NCI-H2081 (cell line): ENCODE measurements around the gene KLF6.

ENCODE experiments used
- DNase-seq, 2 experiments: peaks; one replicate each; lab custom pipeline; 2025; lab: John Stamatoyannopoulos, UW

KLF6 gene

DNA sequence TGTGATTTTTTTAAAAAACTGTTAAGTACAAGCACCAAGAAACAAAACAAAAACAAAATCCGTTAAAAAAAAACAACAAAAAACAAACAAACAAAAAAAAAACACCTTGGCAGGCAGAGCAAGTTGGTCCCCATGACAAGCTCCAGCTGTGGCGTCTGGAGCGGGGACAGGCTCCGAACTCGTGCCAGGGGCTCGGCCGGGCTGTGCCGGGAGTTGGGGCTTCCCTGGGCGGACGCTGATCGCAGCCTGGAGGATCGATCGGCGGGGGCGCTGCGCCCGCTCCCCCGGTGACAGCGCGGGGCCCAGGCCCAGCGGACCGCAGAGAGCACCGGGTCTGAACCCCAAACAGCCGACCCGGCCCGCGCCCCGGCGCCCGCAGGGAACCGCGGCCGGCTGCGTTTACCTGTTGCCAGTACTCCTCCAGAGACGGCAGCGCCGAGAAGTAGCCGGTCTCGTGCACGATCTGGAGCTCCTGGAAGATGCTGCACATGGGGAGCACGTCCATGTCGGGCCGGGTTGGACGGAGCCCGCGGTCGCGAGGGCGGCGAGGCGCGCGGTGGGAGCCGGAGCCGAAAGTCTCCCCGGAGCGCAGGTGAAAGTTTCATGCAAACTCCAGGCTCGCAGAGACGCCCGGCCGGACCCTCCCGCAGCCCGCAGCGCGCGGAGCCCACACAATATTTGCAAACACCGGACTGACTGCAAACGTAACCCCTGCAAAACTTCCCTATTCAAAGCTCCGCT is at the start of gene KLF6:
KLF6 (minus strand) TSS at position 700 of the 741 bp plus-strand sequence; CDS start at position 505, 195 bp downstream.
- DNase-seq = peak in 1 of 2 experiments; percentile 8

- DNase-seq = no peak
Measured at GRCh38 chr10:3834404-3834803, 49.4 kb upstream of the KLF6 start.

GRCh38 chr10:3833046-3833445 is 48.0 kb upstream of the KLF6 start:
- DNase-seq = no peak

DNA sequence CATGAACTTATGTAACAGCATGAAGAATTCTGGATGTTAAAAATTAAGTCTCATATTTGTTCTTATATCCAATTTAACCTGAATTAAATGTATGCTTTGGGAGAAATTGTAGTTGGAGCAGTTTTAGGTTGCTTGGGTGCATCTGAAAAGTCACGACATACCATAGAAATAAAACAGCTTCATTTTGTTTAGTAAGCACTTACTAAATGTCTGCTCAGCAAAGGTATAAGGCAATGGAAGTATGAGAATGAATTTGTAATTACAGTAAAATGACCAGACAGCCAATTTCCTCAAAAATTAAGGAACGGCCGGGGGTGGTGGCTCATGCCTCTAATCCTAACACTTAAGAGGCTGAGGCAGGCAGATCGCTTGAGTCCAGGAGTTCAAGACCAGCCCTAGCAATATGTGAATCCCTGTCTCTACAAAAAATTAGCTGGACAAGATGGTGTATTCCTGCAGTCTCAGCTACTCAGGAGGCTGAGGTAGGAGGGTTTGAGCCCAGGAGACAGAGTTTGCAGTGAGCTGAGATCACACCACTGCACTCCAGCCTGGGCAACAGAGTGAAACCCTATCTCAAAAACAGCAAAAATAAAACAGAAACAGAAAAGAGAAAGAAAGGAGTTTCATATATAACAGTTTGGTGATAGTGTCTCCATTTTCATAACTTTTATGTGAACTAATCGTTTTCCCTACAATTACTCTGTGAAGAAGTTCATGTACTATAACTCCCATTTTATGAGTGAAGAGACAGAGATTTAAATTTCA is 47.2 kb upstream of the KLF6 start:
- no peak for DNase-seq

DNA sequence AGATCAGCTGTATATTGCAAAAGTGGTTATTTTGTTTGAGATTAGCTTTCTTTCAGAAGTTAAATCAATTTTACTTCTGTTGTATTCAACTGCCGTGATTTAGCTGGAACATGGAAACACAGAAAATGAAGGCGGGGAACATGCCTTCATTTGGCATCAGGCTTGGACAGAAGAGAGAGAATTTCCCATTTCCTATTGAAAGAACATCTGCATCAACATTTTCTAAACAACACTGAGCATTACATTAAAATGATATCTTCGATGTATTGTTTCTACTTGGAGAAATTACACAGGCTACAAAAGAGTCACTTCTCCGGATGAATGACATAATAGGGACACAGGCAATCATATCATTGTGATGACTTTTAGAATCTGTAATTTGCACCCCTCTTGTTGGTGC is 46.6 kb upstream of the KLF6 start:
- DNase-seq = no peak

GRCh38 chr10:3830946-3831345 is 45.9 kb upstream of the KLF6 start:
- DNase-seq = no peak

DNA sequence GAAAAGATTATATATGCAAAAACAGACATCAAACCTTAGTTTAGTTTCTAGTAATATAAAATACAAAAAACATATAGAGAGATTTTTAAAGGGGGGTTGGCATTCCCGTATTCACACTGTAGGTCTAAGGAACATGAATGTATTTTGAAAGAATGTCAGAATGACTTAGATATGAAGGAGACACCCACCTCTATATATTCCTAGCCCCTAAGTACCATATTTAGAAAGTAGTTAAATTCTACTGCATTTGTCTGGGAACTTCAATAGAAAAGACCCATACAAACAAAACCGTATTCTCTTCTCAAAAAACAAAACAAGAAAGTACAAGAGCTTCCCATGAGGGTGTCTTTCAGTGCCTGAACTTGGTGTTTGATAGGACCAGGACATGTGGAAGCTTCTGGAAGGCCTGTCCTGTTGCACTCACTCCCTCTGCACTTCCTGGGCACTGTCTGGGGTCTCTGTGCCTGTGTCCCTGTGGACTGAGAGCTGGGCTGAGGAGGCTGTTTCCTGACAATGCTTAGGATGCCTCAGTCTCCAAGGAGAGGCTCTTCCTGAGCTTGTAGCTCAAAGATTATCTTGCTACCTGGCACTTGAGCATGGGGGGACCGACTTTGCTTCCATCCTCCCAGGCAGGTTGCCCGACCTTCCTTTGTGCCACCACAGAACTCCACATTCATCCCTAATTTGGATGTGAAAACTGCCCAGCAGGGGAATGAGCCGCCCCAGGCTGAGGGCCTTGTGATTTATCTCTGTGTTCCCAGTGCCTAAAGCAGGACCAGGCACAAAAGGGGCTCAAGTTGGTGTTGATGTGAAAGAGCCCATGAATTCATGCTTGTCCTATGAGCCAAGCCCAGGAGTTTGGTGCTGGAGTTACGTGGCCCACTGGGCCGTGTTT is 44.4 kb upstream of the KLF6 start:
- no peak for DNase-seq

- no peak for DNase-seq
Measured at GRCh38 chr10:3828404-3829155, 43.6 kb upstream of the KLF6 start.

DNA sequence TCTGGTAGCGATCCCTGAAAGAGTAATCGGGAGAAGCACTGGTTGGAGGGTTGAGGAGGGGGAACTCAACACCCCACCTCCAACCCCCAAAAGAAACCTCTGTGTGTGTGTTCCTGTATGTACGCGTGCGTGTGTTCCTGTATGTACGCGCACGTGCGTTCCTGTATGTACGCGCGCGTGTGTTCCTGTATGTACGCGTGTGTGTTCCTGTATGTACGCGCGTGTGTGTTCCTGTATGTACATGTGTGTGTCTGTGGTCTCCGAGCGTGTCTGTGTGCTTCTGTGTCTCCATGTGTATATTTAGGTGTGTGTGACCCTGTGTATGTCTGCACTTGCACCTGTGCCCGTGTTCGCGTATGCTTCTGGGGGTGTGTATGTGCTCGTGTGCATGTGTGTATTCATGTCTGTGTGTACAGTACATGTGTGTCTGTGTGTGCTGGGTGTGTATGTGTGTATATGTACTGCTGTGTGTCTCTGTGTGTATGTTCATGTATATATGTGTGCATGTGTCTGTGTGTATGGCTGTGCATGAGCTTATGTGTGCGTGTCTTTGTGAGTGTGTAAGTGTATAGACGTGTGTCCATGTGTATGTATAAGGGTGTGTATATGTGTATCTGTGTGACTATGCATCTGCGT is 42.9 kb upstream of the KLF6 start:
- no peak for DNase-seq

- DNase-seq = no peak
Measured at GRCh38 chr10:3827266-3827665, 42.3 kb upstream of the KLF6 start.

- no peak for DNase-seq
Measured at GRCh38 chr10:3825862-3826351, 40.9 kb upstream of the KLF6 start.

GRCh38 chr10:3825244-3825643 is 40.2 kb upstream of the KLF6 start:
- DNase-seq = no peak

GRCh38 chr10:3822541-3823330 is 37.7 kb upstream of the KLF6 start:
- no peak for DNase-seq

GRCh38 chr10:3820255-3820654 is 35.2 kb upstream of the KLF6 start:
- DNase-seq = no peak

- no peak for DNase-seq
Measured at GRCh38 chr10:3816995-3817394, 32.0 kb upstream of the KLF6 start.

- no peak for DNase-seq
Measured at GRCh38 chr10:3814838-3815220, 29.8 kb upstream of the KLF6 start.

- DNase-seq = no peak
Measured at GRCh38 chr10:3813986-3814837, 29.2 kb upstream of the KLF6 start.

GRCh38 chr10:3813267-3813666 is 28.3 kb upstream of the KLF6 start:
- no peak for DNase-seq

DNA sequence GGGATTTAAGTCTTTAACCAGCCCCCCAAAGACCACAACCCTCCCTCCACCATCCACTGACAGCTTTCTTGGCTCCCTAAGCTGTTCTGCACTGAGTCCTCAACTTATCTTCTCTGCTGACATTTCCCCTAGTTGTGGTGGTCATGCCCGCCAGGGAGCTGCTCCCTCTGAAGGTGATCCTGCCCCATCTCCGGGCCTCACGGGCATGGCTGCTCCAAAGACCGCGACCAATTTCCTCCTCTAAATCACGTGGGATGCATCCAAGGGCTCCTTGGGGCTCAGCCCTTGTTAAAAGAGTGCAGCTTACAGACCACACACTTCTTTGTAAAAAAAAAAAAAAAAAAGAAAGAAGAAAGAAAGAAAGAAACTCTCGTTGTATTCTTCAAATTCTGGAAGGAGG is 27.1 kb upstream of the KLF6 start:
- DNase-seq = no peak
